A673 (cell line): ENCODE data around the gene ABCD1.

Experiments used
- EZH2 ChIP-seq: fragments of 200-600 bp; sonication (generic); IDR thresholded peaks from 2 replicates; pipeline ENCODE4 v1.6.1; 2017; ENCODE audit warnings: borderline replicate concordance, low read depth, mild to moderate bottlenecking, mixed read lengths, antibody characterized with exemption, low read length; ENCODE audit not compliant: poor library complexity, severe bottlenecking
- TF ChIP-seq, protein P1 (sequence below): fragments of 300-800, 200-600 bp; sonication (generic); conservative IDR thresholded peaks from 2 replicates; pipeline ENCODE4 v1.5.1; 2017; ENCODE audit warnings: low read depth, mild to moderate bottlenecking, antibody characterized with exemption, low read length, moderate library complexity, mixed read lengths

DNA sequence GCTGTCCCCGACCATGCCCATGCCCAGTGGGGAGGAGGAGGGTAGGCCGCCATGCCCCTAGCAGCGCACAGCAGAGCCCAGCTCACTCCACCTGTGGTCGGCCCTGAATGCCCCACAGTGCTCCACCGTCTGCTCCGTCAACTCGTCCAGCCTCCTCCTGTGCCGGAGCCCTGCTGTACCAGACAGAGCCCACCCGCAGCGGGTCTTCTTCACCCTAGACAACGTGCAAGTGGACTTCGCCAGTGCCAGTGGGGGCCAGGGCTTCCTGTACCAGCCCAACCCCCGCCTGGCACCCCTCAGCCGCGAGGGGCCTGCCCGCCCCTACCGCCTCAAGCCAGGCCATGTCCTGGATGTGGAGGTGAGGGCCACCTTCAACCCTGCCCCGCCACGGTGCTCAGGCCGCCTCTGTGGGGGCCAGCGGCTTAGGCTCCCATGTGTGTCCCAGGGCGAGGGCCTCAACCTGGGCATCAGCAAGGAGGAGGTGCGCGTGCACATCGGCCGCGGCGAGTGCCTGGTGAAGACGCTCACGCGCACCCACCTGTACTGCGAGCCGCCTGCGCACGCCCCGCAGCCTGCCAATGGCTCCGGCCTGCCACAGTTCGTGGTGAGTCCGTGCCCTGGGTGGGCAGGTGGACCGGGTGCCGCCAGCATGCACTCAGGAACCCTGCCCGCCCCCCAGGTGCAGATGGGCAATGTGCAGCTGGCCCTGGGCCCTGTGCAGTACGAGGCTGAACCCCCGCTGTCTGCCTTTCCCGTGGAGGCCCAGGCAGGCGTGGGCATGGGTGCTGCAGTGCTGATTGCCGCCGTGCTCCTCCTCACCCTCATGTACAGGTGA, 49.3 kb downstream of the ABCD1 start:
- TF ChIP-seq, protein P1, sequence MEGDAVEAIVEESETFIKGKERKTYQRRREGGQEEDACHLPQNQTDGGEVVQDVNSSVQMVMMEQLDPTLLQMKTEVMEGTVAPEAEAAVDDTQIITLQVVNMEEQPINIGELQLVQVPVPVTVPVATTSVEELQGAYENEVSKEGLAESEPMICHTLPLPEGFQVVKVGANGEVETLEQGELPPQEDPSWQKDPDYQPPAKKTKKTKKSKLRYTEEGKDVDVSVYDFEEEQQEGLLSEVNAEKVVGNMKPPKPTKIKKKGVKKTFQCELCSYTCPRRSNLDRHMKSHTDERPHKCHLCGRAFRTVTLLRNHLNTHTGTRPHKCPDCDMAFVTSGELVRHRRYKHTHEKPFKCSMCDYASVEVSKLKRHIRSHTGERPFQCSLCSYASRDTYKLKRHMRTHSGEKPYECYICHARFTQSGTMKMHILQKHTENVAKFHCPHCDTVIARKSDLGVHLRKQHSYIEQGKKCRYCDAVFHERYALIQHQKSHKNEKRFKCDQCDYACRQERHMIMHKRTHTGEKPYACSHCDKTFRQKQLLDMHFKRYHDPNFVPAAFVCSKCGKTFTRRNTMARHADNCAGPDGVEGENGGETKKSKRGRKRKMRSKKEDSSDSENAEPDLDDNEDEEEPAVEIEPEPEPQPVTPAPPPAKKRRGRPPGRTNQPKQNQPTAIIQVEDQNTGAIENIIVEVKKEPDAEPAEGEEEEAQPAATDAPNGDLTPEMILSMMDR: no peak
- no peak for TF ChIP-seq EZH2
